Esophagus squamous epithelium (tissue), 5 donors: ENCODE data around the gene KRT31. TPM values are rescaled to one million over a fixed set of nuclear protein-coding genes. Genes with fewer than 3 reads are reported as not detected.
"Not testable (repeated sequence)": the region's sequence is repeated elsewhere in the genome, so short reads cannot be mapped to it uniquely, and the experiment has no call there.

Experiments used
- DNase-seq: peaks from one replicate; lab custom pipeline; 2025; lab: John Stamatoyannopoulos, UW
- H3K27ac ChIP-seq, 4 donors: fragments of 200-600 bp; sonication (generic); one replicate each; pipeline ENCODE4 v1.5.1; 2016 to 2019; ENCODE audit warnings: mild to moderate bottlenecking in 1 of 4
- H3K27me3 ChIP-seq, 4 donors: fragments of 200-600 bp; sonication (generic); 1 replicate in 3 of 4; 2 replicates in 1 of 4; pipeline versions ENCODE4 v1.5.1 to v1.6.0; 2017 to 2021; ENCODE audit warnings: antibody characterized with exemption in 1 of 4
- H3K36me3 ChIP-seq, 3 donors: fragments of 200-600 bp; sonication (generic); one replicate each; pipeline ENCODE4 v1.5.1; 2016 to 2019
- H3K4me1 ChIP-seq, 3 donors: fragments of 200-600 bp; sonication (generic); one replicate each; pipeline ENCODE4 v1.5.1; 2017 to 2019
- H3K4me3 ChIP-seq, 4 donors: fragments of 200-600 bp; sonication (generic); 1 replicate in 3 of 4; 2 replicates in 1 of 4; pipeline ENCODE4 v1.5.1; 2016 to 2019; ENCODE audit warnings: mild to moderate bottlenecking in 2 of 4, moderate library complexity in 1 of 4
- H3K9me3 ChIP-seq, 3 donors: fragments of 200-600 bp; sonication (generic); one replicate each; pipeline ENCODE4 v1.5.1; 2016 to 2019
- CTCF ChIP-seq, 6 experiments: fragments of 450-650 bp in 4 of 6; fragments of 200-600 bp in 2 of 6; sonication (generic) in 2 of 6; IDR thresholded peaks; one replicate each; pipeline ENCODE4 v1.5.1; 2016 to 2019; ENCODE audit warnings: antibody characterized with exemption in 6 of 6, mild to moderate bottlenecking in 4 of 6, moderate library complexity in 4 of 6
- POLR2A ChIP-seq, 4 donors: fragments of 450-650 bp; IDR thresholded peaks; one replicate each; pipeline ENCODE4 v1.6.1; 2017; ENCODE audit warnings: antibody characterized with exemption in 4 of 4, mild to moderate bottlenecking in 4 of 4, moderate library complexity in 3 of 4
- WGBS, 2 donors: methylation state at CpG; one replicate each; pipeline ENCODE4 v1.1.5; 2018; 5-methylcytosine and 5-hydroxymethylcytosine counted together
- intact Hi-C: fragments of 100-400 bp; cut with DNase I; formaldehyde crosslinking; loops from one replicate; pipeline ENCODE4 v1.15.0; 2022
- total RNA-seq, 4 donors: library from RNA; depleted of rRNA; stranded (reverse); fragments of >200 nt; gene quantifications; one replicate each; pipeline ENCODE4 v1.1.0, GENCODE V29; 2016
- donor health status: DM: yes; HTN: yes; CAD: no.

The KRT31 gene
- total RNA-seq, 4 donors from 2014 or later, result 0.79 to 2.5 (median 1.5) TPM; not detected in 1

- peaks cover 0 to 12% (median 0%) of the 10 kb centered on the region in 3 donors for H3K9me3 ChIP-seq
- no peak overlapping the region for H3K27ac ChIP-seq
- TF ChIP-seq CTCF (IDR thresholded peaks at IDR 0.05), result no peak
- TF ChIP-seq POLR2A (IDR thresholded peaks at IDR 0.05), result no peak
- H3K4me1 ChIP-seq, result peaks cover 0 to 31% (median 13%) of the 10 kb centered on the region in 3 donors
- no peaks in the 10 kb centered on the region for H3K36me3 ChIP-seq
- WGBS, 2 donors, result 78 to 81% methylated on average over 7 of the region's 7 CpGs
- H3K27me3 ChIP-seq, result no peaks in the 10 kb centered on the region
- intact Hi-C loops, result no loop called here
- DNase-seq, result no peak
- no peak overlapping the region for H3K4me3 ChIP-seq
Measured at GRCh38 chr17:41390411-41390938, 6.9 kb downstream of the KRT31 start.

GRCh38 chr17:41387670-41388069 lies 9.7 kb downstream of the KRT31 start:
- H3K9me3 ChIP-seq, result peaks cover 0 to 12% (median 0%) of the 10 kb centered on the region in 3 donors
- TF ChIP-seq POLR2A (IDR thresholded peaks at IDR 0.05) (no peak), CTCF (IDR thresholded peaks at IDR 0.05) (no peak)
- no peak for DNase-seq
- peaks cover 0 to 6% (median 0%) of the 10 kb centered on the region in 3 donors for H3K4me1 ChIP-seq
- 90 to 97% methylated on average over 4 of the region's 4 CpGs for WGBS, 2 donors
- H3K27ac ChIP-seq, result no peak overlapping the region
- no peak overlapping the region for H3K4me3 ChIP-seq
- no peaks in the 10 kb centered on the region for H3K27me3 ChIP-seq
- H3K36me3 ChIP-seq, result no peaks in the 10 kb centered on the region
- intact Hi-C loops, result no loop called here

- no peaks in the 10 kb centered on the region for H3K4me1 ChIP-seq
- no peak overlapping the region for H3K27ac ChIP-seq
- TF ChIP-seq CTCF (IDR thresholded peaks at IDR 0.05) (no peak), POLR2A (IDR thresholded peaks at IDR 0.05) (no peak)
- H3K4me3 ChIP-seq, result no peak overlapping the region
- intact Hi-C loops, result no loop called here
- WGBS, 2 donors, result 100% methylated on average over 1 of the region's 1 CpG
- peaks cover 0 to 12% (median 0%) of the 10 kb centered on the region in 3 donors for H3K9me3 ChIP-seq
- H3K27me3 ChIP-seq, result peaks cover 0 to 3% (median 0%) of the 10 kb centered on the region in 4 donors
- H3K36me3 ChIP-seq, result no peaks in the 10 kb centered on the region
- no peak for DNase-seq
Measured at GRCh38 chr17:41386227-41386626, 11.2 kb downstream of the KRT31 start.

GRCh38 chr17:41383690-41384089 lies 13.7 kb downstream of the KRT31 start:
- Histone ChIP-seq H3K9me3 (peaks cover 0 to 12% (median 0%) of the 10 kb centered on the region in 3 donors), H3K27ac (no peak overlapping the region), H3K4me1 (no peaks in the 10 kb centered on the region), H3K27me3 (peaks cover 0 to 8% (median 0%) of the 10 kb centered on the region in 4 donors), H3K36me3 (no peaks in the 10 kb centered on the region), H3K4me3 (no peak overlapping the region)
- no peak for DNase-seq
- WGBS, 2 donors, result 93 to 94% methylated on average over 1 of the region's 1 CpG
- intact Hi-C loops, result no loop called here
- TF ChIP-seq CTCF (IDR thresholded peaks at IDR 0.05), result no peak
- no peak for TF ChIP-seq POLR2A (IDR thresholded peaks at IDR 0.05)

GRCh38 chr17:41382394-41382793 lies 15.0 kb downstream of the KRT31 start:
- peaks cover 0 to 12% (median 0%) of the 10 kb centered on the region in 3 donors for H3K9me3 ChIP-seq
- H3K27ac ChIP-seq, result no peak overlapping the region
- H3K36me3 ChIP-seq, result no peaks in the 10 kb centered on the region
- H3K4me3 ChIP-seq, result no peak overlapping the region
- H3K27me3 ChIP-seq, result peaks cover 0 to 8% (median 0%) of the 10 kb centered on the region in 4 donors
- 83 to 100% methylated on average over 1 of the region's 1 CpG for WGBS, 2 donors
- intact Hi-C loops, result no loop called here
- DNase-seq, result no peak
- TF ChIP-seq CTCF (IDR thresholded peaks at IDR 0.05) (no peak), POLR2A (IDR thresholded peaks at IDR 0.05) (no peak)
- no peaks in the 10 kb centered on the region for H3K4me1 ChIP-seq

- intact Hi-C loops, H3K4me1 ChIP-seq, H3K4me3 ChIP-seq, H3K27me3 ChIP-seq, H3K27ac ChIP-seq, H3K36me3 ChIP-seq, DNase-seq: not testable (repeated sequence)
- WGBS, 2 donors, result 100% methylated on average over 1 to 7 of the region's 13 CpGs
- H3K9me3 ChIP-seq, result peaks cover 0 to 11% (median 0%) of the 10 kb centered on the region in 3 donors
Measured at GRCh38 chr17:41381943-41382342, 15.5 kb downstream of the KRT31 start, which contains the start of gene KRT34. Gene KRT34, minus strand, starts transcription at chr17:41382306. Its CDS starts 60 bp downstream, at chr17:41382246.

GRCh38 chr17:41380091-41380490 lies 17.3 kb downstream of the KRT31 start:
- H3K4me1 ChIP-seq, intact Hi-C loops, H3K27ac ChIP-seq, H3K27me3 ChIP-seq, H3K9me3 ChIP-seq, H3K4me3 ChIP-seq, H3K36me3 ChIP-seq, DNase-seq: not testable (repeated sequence)
- 80 to 83% methylated on average over 7 of the region's 7 CpGs for WGBS, 2 donors
